Thyroid gland (tissue), 4 donors: ENCODE data around the gene CHST11.

ENCODE experiments used
- CTCF ChIP-seq, 6 experiments: fragments of 200-600 bp in 3 of 6; fragments of 450-650 bp in 3 of 6; sonication (generic) in 3 of 6; IDR thresholded peaks; one replicate each; pipeline ENCODE4 v1.5.1; 2016 to 2019; ENCODE audit warnings: antibody characterized with exemption in 6 of 6, mild to moderate bottlenecking in 2 of 6, inconsistent platforms in 1 of 6, moderate library complexity in 1 of 6
- POLR2A ChIP-seq, 2 donors: fragments of 450-650 bp; IDR thresholded peaks; one replicate each; pipeline ENCODE4 v1.6.1; 2017; ENCODE audit warnings: antibody characterized with exemption in 2 of 2, mild to moderate bottlenecking in 2 of 2, moderate library complexity in 1 of 2

GRCh38 chr12:104494137-104494792, 37.5 kb downstream of the CHST11 start:
- TF ChIP-seq CTCF (IDR thresholded peaks at IDR 0.05) = no peak
- TF ChIP-seq POLR2A (IDR thresholded peaks at IDR 0.05) = no peak
